Peyer's patch (tissue), 4 donors: ENCODE measurements around the gene KRT6C.

Experiments
- CTCF ChIP-seq, 6 experiments: fragments of 450-650 bp in 4 of 6; fragments of 200-600 bp in 2 of 6; sonication (generic) in 1 of 6; IDR thresholded peaks; one replicate each; pipeline ENCODE4 v1.5.1; 2017 to 2019; ENCODE audit warnings: antibody characterized with exemption in 6 of 6, mild to moderate bottlenecking in 3 of 6, moderate library complexity in 1 of 6
- POLR2A ChIP-seq, 2 donors: fragments of 450-650 bp; IDR thresholded peaks; one replicate each; pipeline ENCODE4 v1.5.1; 2017; ENCODE audit warnings: antibody characterized with exemption in 2 of 2, mild to moderate bottlenecking in 2 of 2, moderate library complexity in 2 of 2

- TF ChIP-seq CTCF (IDR thresholded peaks at IDR 0.05) (no peak), POLR2A (IDR thresholded peaks at IDR 0.05) (no peak)
Observed at GRCh38 chr12:52425466-52425865, 48.1 kb downstream of the KRT6C start.
